ENCODE results near the gene CD207.
"Not testable (repeated sequence)": the region's sequence is repeated elsewhere in the genome, so short reads cannot be mapped to it uniquely, and the experiment has no call there.

CD207 gene

GRCh38 chr2:70828914-70829824, 6.4 kb downstream of the CD207 start:
- DNase-seq, result no peak

GRCh38 chr2:70828115-70828514, 7.5 kb downstream of the CD207 start:
- DNase-seq, result no peak

- no peak for DNase-seq
Measured at GRCh38 chr2:70827388-70827787, 8.2 kb downstream of the CD207 start.

GRCh38 chr2:70826696-70827350, 8.8 kb downstream of the CD207 start:
- no peak for DNase-seq

GRCh38 chr2:70823249-70823648, 12.4 kb downstream of the CD207 start:
- DNase-seq, result no peak

DNA sequence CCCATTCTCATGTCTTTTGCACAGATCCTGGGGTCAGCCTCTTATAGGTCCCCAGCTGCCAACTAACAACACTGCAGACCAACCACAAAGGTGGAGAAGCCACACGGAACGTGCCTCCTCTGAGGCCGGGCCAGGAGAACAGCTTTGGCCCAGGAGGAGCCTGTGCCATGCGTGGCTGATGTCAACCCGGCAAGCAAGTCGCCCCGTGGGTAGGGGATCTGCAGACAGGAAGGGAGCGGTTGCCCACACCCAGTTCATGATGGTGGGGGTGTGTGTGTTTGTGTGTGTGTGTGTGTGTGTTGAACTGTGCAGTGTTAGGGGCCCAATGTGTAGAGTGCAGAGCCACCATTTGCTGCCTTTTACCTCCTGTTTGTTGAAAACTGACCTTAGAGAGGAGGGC, 12.8 kb downstream of the CD207 start:
- DNase-seq, result no peak

DNA sequence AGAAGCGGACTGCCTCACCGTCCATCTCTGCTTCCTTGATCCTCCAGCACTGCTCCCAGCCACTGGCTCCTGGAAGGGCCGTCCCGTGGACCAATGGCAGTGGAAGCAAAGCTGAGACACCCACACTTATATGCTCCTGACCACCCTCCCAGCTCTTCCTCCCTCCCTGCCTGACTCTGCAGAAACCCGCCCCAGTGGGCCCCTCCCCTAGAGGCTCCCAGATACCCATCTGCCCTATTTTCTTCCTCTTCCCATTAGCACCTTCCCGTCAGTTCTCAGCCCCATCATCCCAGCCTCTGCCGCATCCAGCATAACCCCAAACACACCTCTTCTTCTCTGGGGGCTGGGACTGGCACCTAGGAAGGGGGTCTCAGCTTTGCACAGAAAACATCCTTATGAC, 15.1 kb downstream of the CD207 start, which contains the start of gene CLEC4F:
CLEC4F (minus strand) TSS at position 101 of the 400 bp plus-strand sequence; CDS start at position 25, 76 bp downstream.
- no peak for DNase-seq

DNA sequence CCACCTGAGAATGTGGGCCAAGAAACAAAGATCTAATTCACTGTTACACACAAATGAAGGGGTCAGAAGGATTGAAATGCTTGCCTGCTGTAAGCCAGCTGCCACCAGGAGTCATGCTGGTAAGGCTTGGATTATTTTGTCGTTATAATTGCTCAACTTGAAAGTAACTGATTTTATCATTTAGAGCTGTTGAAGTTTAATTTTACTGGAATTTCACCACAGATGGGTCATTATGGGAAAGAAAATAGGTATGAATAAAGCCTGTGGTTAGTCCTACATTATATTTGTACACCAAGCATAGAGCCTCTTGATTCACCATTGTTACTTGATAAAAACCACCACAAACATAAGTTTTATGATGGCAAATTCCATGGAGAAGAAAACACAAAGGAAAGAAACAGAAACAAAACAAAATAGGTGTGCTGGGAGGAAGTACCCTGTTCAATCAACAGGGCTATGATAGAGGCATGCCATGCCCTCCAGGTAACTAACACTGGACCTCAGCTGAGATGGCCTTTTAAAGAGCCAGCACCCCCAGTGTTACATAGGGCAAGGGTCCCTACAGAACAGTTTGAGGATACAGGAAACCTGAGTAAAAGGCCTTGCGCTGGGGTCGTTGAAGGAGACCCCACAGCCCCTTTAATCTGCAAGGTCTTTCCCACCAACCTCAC, 18.2 kb downstream of the CD207 start:
- no peak for DNase-seq

DNA sequence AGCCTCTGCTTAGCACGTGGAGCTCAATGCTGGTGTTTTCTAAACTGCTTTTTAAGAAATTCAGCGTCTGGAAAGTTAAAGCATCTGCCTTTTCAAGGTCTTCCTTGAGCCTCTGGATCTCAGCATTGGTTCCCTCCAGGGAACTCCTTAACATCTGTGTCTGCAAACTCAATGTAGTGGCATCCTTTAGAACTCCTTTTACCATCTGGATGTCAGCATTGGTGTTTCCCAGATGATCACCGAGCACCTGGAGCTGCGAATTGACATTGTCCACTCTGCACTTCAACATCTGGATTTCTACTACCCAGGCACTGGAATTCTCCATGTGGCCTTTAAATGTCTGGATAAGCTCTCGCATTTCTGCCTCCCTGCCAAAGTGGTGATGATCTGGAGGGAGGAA, 18.9 kb downstream of the CD207 start:
- DNase-seq, result no peak

GRCh38 chr2:70808983-70809958, 26.3 kb downstream of the CD207 start:
- DNase-seq, result no peak

DNA sequence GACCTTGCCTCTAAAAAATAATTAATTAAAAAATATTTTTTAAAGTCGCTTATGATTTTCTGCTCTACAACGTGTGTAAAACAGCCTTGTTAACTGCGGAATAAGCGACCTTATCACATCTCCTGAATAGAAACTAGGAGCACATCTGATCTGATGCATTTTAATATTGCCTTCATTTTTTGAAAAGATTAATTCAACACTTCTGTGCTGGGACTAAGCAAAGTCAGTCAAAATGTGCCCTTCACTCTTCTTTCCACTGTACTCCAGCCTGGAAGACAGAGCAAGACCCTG, 27.8 kb downstream of the CD207 start:
- no peak for DNase-seq

- no peak for DNase-seq
Measured at GRCh38 chr2:70807102-70807827, 28.4 kb downstream of the CD207 start.

- DNase-seq, result no peak
Measured at GRCh38 chr2:70806620-70807019, 29.0 kb downstream of the CD207 start.

- no peak for DNase-seq
Measured at GRCh38 chr2:70806013-70806412, 29.6 kb downstream of the CD207 start.

DNA sequence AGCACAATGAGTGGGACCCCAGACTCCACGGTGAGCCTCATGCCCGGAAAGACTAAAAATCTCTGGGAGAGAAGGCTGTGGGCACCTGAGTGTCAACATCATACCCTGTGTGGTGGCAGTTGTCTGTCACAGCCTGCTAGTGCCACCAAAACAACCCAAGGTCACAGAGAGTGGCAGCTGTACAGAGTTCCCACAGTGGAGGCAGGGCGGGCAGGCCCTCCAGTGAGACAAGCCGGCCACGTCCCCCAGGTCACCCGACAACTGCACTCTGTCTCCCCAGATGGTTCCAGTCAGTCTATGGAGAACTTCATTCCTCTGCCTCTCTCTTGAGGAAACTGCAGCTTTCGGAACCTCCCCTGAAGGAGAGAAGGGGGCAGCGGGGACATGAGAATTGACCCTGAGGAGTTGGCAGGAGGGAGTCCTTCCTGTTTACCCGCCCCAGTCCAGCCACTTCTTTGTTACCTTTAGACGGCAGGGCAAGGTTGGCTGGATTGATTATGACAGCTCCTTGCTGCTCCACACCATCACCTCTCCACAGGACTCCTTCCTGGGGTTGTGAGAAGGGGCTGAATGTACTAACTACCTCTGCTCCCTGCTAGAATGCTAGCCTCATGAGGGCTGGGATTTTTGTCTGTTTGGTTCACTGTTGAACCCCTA, 33.9 kb downstream of the CD207 start:
- no peak for DNase-seq

DNA sequence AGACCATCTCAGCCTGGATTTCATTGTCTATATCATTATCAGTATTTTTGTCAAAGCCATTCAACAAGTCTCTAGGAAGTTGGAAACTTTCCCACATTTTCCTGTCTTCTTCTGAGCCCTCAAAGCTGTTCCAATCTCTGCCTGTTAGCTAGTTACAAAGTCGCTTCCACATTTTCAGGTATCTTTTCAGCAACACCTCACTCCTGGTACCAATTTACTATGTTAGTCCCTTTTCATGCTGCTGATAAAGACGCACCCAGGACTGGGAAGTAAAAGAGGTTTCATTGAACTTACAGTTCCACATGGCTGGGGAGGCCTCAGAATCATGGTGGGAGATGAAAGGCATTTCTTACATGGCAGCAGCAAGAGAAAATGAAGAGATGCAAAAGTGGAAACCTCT, 35.9 kb downstream of the CD207 start:
- DNase-seq, result no peak

- DNase-seq, result not testable (repeated sequence)
Measured at GRCh38 chr2:70797996-70798395, 37.6 kb downstream of the CD207 start.

GRCh38 chr2:70797506-70797905, 38.1 kb downstream of the CD207 start:
- DNase-seq, result no peak

DNA sequence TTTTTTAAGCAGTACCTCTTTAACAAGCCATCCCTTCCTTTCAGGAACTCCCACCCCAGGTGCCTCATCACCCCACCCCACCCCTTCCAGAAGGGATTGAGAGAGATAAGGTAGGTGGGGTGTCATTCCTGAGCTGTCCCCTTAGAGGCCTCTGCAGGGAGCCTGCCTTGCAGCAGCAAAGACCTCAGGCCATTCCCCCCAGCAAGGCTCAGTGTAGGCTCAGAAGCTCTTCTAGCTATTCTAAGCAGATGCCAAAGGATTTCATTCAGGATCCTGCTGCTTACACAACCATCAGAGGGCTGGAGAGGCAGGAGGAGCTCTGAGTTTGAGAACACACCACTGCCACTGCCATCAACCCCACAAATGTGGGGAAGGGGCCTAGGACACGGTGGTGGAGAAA, 39.4 kb downstream of the CD207 start:
- no peak for DNase-seq

- no peak for DNase-seq
Measured at GRCh38 chr2:70795164-70795995, 40.2 kb downstream of the CD207 start.
